CD4-positive, alpha-beta T cell treated with Interleukin-10 for 1 hour (primary cell): ENCODE results near the gene DUSP1.
"Not testable (repeated sequence)": the region's sequence is repeated elsewhere in the genome, so short reads cannot be mapped to it uniquely, and the experiment has no call there.

ENCODE experiments used
- DNase-seq: peaks from one replicate; pipeline ENCODE4 v3.0.0-alpha.2; 2020

Gene DUSP1

GRCh38 chr5:172796306-172796705, 25.3 kb upstream of the DUSP1 start:
- no peak for DNase-seq

GRCh38 chr5:172795318-172795977, 24.5 kb upstream of the DUSP1 start:
- no peak for DNase-seq

- DNase-seq: no peak
These were observed 22.8 kb upstream of the DUSP1 start for GRCh38 chr5:172793577-172794488.

- no peak for DNase-seq
These were observed 21.9 kb upstream of the DUSP1 start for GRCh38 chr5:172792701-172793570.

GRCh38 chr5:172791726-172792445, 20.9 kb upstream of the DUSP1 start:
- DNase-seq: no peak

- no peak for DNase-seq
These were observed 20.3 kb upstream of the DUSP1 start for GRCh38 chr5:172791286-172791685.

- DNase-seq: no peak
These were observed 19.5 kb upstream of the DUSP1 start for GRCh38 chr5:172790496-172790889.

GRCh38 chr5:172789687-172790495, 18.9 kb upstream of the DUSP1 start:
- DNase-seq: no peak

GRCh38 chr5:172788771-172789686, 18.0 kb upstream of the DUSP1 start:
- DNase-seq: no peak

GRCh38 chr5:172787538-172787937, 16.5 kb upstream of the DUSP1 start:
- not testable (repeated sequence) for DNase-seq

GRCh38 chr5:172786736-172787462, 15.9 kb upstream of the DUSP1 start:
- DNase-seq: no peak

GRCh38 chr5:172785429-172786088, 14.6 kb upstream of the DUSP1 start:
- DNase-seq: no peak

GRCh38 chr5:172784162-172784561, 13.2 kb upstream of the DUSP1 start:
- not testable (repeated sequence) for DNase-seq

GRCh38 chr5:172783319-172783718, 12.3 kb upstream of the DUSP1 start:
- not testable (repeated sequence) for DNase-seq

- no peak for DNase-seq
These were observed 11.4 kb upstream of the DUSP1 start for GRCh38 chr5:172782169-172783039.

GRCh38 chr5:172779691-172780341, 8.8 kb upstream of the DUSP1 start:
- DNase-seq: no peak
